ENCODE measurements around the gene CD36. TPM values are rescaled to one million over a fixed set of nuclear protein-coding genes. Genes with fewer than 3 reads are reported as not detected.

CD36 gene
- total RNA-seq, 4 donors from 2014 or later, result 122 to 261 (median 180) TPM

GRCh38 chr7:80648031-80648600, 9.7 kb downstream of the CD36 start:
- H3K36me3 ChIP-seq, result no peaks in the 10 kb centered on the region
- no peaks in the 10 kb centered on the region for H3K9me3 ChIP-seq
- 91% methylated on average over 2 of the region's 2 CpGs for WGBS, 2 donors
- no peaks in the 10 kb centered on the region for H3K4me1 ChIP-seq
- no peak for DNase-seq (ENCODE audit: low spot score in 2 of 2)
- H3K27me3 ChIP-seq, result no peaks in the 10 kb centered on the region
- no peak overlapping the region for H3K27ac ChIP-seq
- TF ChIP-seq CTCF (IDR thresholded peaks at IDR 0.05) (no peak), EP300 (IDR thresholded peaks at IDR 0.05) (no peak), POLR2A (IDR thresholded peaks at IDR 0.05) (no peak)
- H3K4me3 ChIP-seq, result no peak overlapping the region

- no peak overlapping the region for H3K27ac ChIP-seq
- no peaks in the 10 kb centered on the region for H3K27me3 ChIP-seq
- H3K4me3 ChIP-seq, result no peak overlapping the region
- no peaks in the 10 kb centered on the region for H3K36me3 ChIP-seq
- no peaks in the 10 kb centered on the region for H3K9me3 ChIP-seq
- DNase-seq (ENCODE audit: low spot score in 2 of 2), result no peak
- TF ChIP-seq POLR2A (IDR thresholded peaks at IDR 0.05) (no peak), EP300 (IDR thresholded peaks at IDR 0.05) (no peak), CTCF (IDR thresholded peaks at IDR 0.05) (no peak)
- no peaks in the 10 kb centered on the region for H3K4me1 ChIP-seq
- WGBS, 2 donors, result 89 to 96% methylated on average over 3 of the region's 3 CpGs
Measured at GRCh38 chr7:80649011-80649410, 10.6 kb downstream of the CD36 start.

DNA sequence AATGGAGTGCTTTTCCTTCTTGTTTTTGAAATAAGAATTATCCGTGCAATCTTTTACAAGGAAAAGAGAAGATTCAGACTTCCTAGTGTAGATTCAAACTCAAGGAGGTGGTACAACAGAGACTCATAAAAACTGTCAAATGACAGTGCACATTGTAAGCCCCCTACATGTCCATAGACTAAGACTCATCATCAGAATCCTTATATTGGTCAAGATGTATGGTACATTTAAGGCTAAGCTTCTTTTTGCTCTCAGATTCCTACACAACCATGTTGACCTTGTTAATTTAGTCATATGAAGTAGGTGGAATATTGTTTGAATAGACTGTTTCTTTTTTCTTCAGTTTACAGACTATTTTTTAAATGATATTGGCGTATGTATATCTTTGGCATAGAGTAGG, 11.6 kb downstream of the CD36 start:
- no peaks in the 10 kb centered on the region for H3K36me3 ChIP-seq
- H3K4me1 ChIP-seq, result no peaks in the 10 kb centered on the region
- no peak overlapping the region for H3K27ac ChIP-seq
- 90 to 92% methylated on average over 2 of the region's 2 CpGs for WGBS, 2 donors
- no peak overlapping the region for H3K4me3 ChIP-seq
- TF ChIP-seq CTCF (IDR thresholded peaks at IDR 0.05), result no peak
- TF ChIP-seq POLR2A (IDR thresholded peaks at IDR 0.05), result no peak
- no peak for TF ChIP-seq EP300 (IDR thresholded peaks at IDR 0.05)
- no peak for DNase-seq (ENCODE audit: low spot score in 2 of 2)
- H3K9me3 ChIP-seq, result no peaks in the 10 kb centered on the region
- no peaks in the 10 kb centered on the region for H3K27me3 ChIP-seq

DNA sequence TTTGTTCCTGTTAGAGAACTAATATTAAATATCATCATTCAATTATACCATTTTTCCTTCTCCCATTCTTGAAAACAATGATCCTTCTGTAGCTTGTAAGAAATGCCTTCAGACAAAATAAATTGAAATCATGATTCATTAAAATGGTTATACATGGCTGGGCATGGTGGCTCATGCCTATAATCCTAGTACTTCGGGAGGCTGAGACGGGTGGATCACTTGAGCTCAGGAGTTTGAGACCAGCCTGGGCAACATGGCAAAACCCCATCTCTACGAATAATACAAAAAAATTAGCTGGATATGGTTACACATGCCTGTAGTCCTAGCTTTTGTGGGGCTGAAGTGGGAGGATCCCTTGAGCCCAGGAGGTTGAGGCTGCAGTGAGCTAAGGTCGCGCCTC, 13.0 kb downstream of the CD36 start:
- Histone ChIP-seq H3K27ac (no peak overlapping the region), H3K9me3 (no peaks in the 10 kb centered on the region), H3K4me3 (no peak overlapping the region), H3K36me3 (no peaks in the 10 kb centered on the region), H3K27me3 (no peaks in the 10 kb centered on the region), H3K4me1 (no peaks in the 10 kb centered on the region)
- TF ChIP-seq EP300 (IDR thresholded peaks at IDR 0.05), result no peak
- TF ChIP-seq POLR2A (IDR thresholded peaks at IDR 0.05), result no peak
- TF ChIP-seq CTCF (IDR thresholded peaks at IDR 0.05), result no peak
- 81 to 85% methylated on average over 5 of the region's 5 CpGs for WGBS, 2 donors
- no peak for DNase-seq (ENCODE audit: low spot score in 2 of 2)

GRCh38 chr7:80653244-80653643, 14.8 kb downstream of the CD36 start:
- Histone ChIP-seq H3K27ac (no peak overlapping the region), H3K27me3 (no peaks in the 10 kb centered on the region), H3K36me3 (no peaks in the 10 kb centered on the region), H3K4me3 (no peak overlapping the region), H3K4me1 (no peaks in the 10 kb centered on the region), H3K9me3 (no peaks in the 10 kb centered on the region)
- TF ChIP-seq EP300 (IDR thresholded peaks at IDR 0.05), result no peak
- no peak for TF ChIP-seq CTCF (IDR thresholded peaks at IDR 0.05)
- TF ChIP-seq POLR2A (IDR thresholded peaks at IDR 0.05), result no peak
- no peak for DNase-seq (ENCODE audit: low spot score in 2 of 2)
- WGBS, 2 donors, result 89 to 96% methylated on average over 1 of the region's 1 CpG
